ENCODE data around the gene UBXN10.

The UBXN10 gene

GRCh38 chr1:20185834-20186782 lies at the start of gene UBXN10, which contains the start of gene PLA2G2C:
TSS of gene UBXN10 (plus strand) at chr1:20186096. CDS start at chr1:20190562, 4,466 bp downstream.
TSS of gene PLA2G2C (minus strand) at chr1:20186518. CDS start at chr1:20177363, 9,155 bp downstream.
- Mint-ChIP-seq H3K4me3 (peak within 1 kb of the TSS; percentile 88), H3K27ac (peak within 1 kb of the TSS; percentile 84), H3K9me3 (no peaks in the 10 kb centered on the region), H3K36me3 (no peaks in the 10 kb centered on the region), H3K4me1 (peaks cover 52% of the 10 kb centered on the region), H3K27me3 (no peaks in the 10 kb centered on the region)

DNA sequence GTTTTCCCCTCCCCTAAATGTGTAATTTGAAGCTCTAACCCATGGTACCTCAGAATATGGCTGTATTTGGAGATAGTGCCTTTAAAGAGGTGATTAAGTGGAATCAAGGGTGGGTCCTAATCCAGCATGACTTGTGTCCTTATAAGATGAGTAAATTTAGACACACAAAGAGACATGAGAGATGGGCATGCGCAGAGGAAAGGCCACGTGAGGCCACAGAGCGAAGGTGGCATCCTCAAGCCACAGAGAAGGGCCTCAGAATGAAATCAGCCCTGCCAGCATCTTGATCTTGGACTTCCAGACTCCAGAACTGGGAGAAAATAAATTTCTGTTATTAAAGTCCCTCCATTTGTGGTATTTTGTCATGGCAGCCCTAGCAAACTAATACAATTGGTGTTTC lies 49.6 kb upstream of the UBXN10 start:
- Mint-ChIP-seq H3K4me3 (no peak overlapping the region), H3K27me3 (peaks cover 17% of the 10 kb centered on the region)

DNA sequence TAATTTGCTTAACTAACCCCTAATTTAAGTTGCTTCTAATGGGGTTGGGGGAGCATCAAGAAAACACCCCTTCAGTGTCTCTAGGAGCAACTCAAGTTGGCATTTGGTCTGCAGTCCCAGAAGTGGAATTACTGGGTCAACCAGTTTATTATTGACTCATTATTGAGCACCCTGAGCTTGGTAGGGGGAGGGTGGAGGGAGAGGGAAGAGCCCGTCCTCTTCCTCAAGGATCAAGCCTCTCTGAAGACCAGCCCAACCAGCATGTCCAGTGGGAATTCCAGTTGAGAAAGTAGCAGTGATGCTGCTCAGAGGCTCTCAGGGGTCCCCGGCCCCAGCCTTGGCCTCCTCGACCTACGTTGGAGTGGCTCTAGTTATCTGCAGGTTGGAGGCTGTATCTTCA lies 48.8 kb upstream of the UBXN10 start:
- H3K27me3 Mint-ChIP-seq = peaks cover 17% of the 10 kb centered on the region
- H3K27ac Mint-ChIP-seq = no peak overlapping the region
- H3K36me3 Mint-ChIP-seq = no peaks in the 10 kb centered on the region
- no peaks in the 10 kb centered on the region for H3K4me1 Mint-ChIP-seq
- no peaks in the 10 kb centered on the region for H3K9me3 Mint-ChIP-seq
- H3K4me3 Mint-ChIP-seq = no peak overlapping the region

More for the DNA sequence above, 49.6 kb upstream of the UBXN10 start:
- no peaks in the 10 kb centered on the region for H3K9me3 Mint-ChIP-seq
- no peak overlapping the region for H3K27ac Mint-ChIP-seq
- H3K4me1 Mint-ChIP-seq = no peaks in the 10 kb centered on the region
- no peaks in the 10 kb centered on the region for H3K36me3 Mint-ChIP-seq

DNA sequence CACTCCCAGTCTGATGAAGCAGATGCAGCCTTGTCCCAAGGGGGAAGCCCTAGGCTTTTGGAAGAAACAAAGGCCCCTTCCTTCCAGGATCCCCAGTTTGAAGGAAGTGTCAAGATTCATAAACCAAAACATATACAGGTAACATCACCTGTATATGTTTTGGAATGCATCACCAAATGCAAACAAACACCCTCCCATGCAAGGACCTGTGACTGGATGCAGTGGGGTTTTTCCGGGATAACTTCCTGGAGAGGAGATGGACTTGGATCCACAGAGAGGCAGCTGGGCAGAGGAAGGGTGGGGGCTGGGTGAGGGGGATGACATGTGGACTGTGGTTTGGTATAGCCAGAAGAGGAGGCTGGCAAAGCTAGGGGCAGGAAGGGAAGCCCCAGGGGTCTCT lies 48.3 kb upstream of the UBXN10 start:
- no peaks in the 10 kb centered on the region for H3K36me3 Mint-ChIP-seq
- no peak overlapping the region for H3K27ac Mint-ChIP-seq
- H3K27me3 Mint-ChIP-seq = peaks cover 17% of the 10 kb centered on the region
- H3K4me3 Mint-ChIP-seq = no peak overlapping the region
- H3K9me3 Mint-ChIP-seq = no peaks in the 10 kb centered on the region
- no peaks in the 10 kb centered on the region for H3K4me1 Mint-ChIP-seq

GRCh38 chr1:20138346-20138745 lies 47.5 kb upstream of the UBXN10 start:
- Mint-ChIP-seq H3K9me3 (no peaks in the 10 kb centered on the region), H3K4me3 (no peak overlapping the region), H3K36me3 (no peaks in the 10 kb centered on the region), H3K27ac (no peak overlapping the region), H3K27me3 (peaks cover 14% of the 10 kb centered on the region), H3K4me1 (no peaks in the 10 kb centered on the region)

- H3K36me3 Mint-ChIP-seq = no peaks in the 10 kb centered on the region
- no peaks in the 10 kb centered on the region for H3K4me1 Mint-ChIP-seq
- no peaks in the 10 kb centered on the region for H3K9me3 Mint-ChIP-seq
- H3K27me3 Mint-ChIP-seq = peaks cover 11% of the 10 kb centered on the region
- H3K4me3 Mint-ChIP-seq = no peak within 1 kb of the TSS
- no peak within 1 kb of the TSS for H3K27ac Mint-ChIP-seq
Observed at GRCh38 chr1:20138961-20139550, 46.8 kb upstream of the UBXN10 start, which contains the start of gene PLA2G2F. TSS of gene PLA2G2F (plus strand) at chr1:20139323. CDS start at chr1:20139428, 105 bp downstream.

GRCh38 chr1:20139776-20140612 lies 45.9 kb upstream of the UBXN10 start:
- Mint-ChIP-seq H3K4me1 (no peaks in the 10 kb centered on the region), H3K9me3 (no peaks in the 10 kb centered on the region), H3K36me3 (no peaks in the 10 kb centered on the region), H3K27ac (no peak overlapping the region), H3K27me3 (peaks cover 9% of the 10 kb centered on the region), H3K4me3 (no peak overlapping the region)

GRCh38 chr1:20141001-20141400 lies 44.9 kb upstream of the UBXN10 start:
- no peaks in the 10 kb centered on the region for H3K36me3 Mint-ChIP-seq
- H3K27ac Mint-ChIP-seq = no peak overlapping the region
- no peaks in the 10 kb centered on the region for H3K4me1 Mint-ChIP-seq
- peaks cover 7% of the 10 kb centered on the region for H3K27me3 Mint-ChIP-seq
- H3K9me3 Mint-ChIP-seq = no peaks in the 10 kb centered on the region
- H3K4me3 Mint-ChIP-seq = no peak overlapping the region

DNA sequence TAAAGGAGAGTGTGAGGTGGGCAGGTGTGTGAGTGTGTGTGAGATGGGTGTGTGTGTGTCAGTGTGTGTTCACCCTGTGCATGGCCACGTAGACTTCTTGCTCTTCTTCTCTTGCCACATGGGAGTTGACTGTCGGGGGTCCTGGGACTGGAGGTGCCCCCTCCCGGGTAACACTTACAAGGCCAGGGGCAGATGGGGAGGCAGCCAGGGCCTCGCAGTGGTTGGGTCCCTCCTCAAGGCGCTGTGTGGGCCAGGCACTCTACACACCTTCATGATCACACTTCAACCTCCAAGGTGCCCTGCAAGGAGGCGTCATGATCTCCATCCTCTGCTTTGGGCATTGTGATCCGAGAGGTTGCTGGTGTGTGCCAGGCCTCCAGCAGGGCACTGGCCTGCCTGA lies 44.4 kb upstream of the UBXN10 start:
- Mint-ChIP-seq H3K4me3 (no peak overlapping the region), H3K27me3 (peaks cover 5% of the 10 kb centered on the region), H3K9me3 (no peaks in the 10 kb centered on the region), H3K36me3 (no peaks in the 10 kb centered on the region), H3K4me1 (no peaks in the 10 kb centered on the region), H3K27ac (no peak overlapping the region)

GRCh38 chr1:20142001-20142710 lies 43.7 kb upstream of the UBXN10 start:
- Mint-ChIP-seq H3K27ac (no peak overlapping the region), H3K36me3 (no peaks in the 10 kb centered on the region), H3K4me3 (no peak overlapping the region), H3K9me3 (no peaks in the 10 kb centered on the region), H3K27me3 (peaks cover 5% of the 10 kb centered on the region), H3K4me1 (no peaks in the 10 kb centered on the region)

- H3K4me1 Mint-ChIP-seq = no peaks in the 10 kb centered on the region
- H3K4me3 Mint-ChIP-seq = no peak overlapping the region
- H3K36me3 Mint-ChIP-seq = no peaks in the 10 kb centered on the region
- H3K27me3 Mint-ChIP-seq = no peaks in the 10 kb centered on the region
- no peak overlapping the region for H3K27ac Mint-ChIP-seq
- H3K9me3 Mint-ChIP-seq = no peaks in the 10 kb centered on the region
Observed at GRCh38 chr1:20143318-20143717, 42.6 kb upstream of the UBXN10 start.

DNA sequence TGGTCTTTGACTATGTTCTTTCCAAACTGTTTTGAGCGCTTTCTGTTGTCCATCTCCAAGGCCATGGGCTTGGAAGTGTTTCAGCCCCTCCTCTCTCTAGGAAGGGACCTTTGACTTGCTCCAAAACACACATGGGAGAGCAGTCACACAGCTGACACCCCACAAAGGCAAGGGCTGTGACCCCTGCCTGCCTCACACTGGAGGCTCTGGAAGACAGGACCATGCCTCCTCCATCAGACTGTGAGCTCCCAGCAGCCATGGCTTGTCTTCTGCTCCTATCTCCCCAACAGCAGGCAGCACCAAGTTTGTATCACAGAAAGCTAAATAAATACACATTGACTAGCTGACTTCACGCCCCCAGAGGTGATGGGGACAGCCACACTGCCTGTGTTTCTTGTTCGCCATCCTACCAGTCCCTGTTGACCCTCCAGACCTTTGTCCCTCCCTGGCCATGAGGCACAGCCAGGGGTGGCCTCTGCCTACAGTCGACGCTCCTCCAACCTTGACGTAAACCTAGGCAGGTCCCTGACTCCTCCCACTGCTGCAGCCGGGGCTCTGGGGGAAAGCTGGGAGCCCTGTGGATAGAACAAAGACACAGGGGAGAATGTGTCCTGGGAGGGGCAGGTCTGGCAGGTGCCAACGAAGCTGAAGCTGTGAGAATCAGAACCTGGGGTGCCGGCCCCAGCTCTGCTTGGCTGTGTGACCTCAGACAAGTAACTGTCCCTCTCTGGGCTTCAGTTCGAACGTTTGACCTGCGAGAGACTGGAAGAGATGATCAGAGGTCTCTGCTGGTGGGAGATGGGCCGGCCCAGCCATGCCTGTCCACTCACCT lies 41.9 kb upstream of the UBXN10 start:
- Mint-ChIP-seq H3K27me3 (no peaks in the 10 kb centered on the region), H3K27ac (no peak overlapping the region), H3K4me3 (no peak overlapping the region), H3K36me3 (no peaks in the 10 kb centered on the region), H3K9me3 (no peaks in the 10 kb centered on the region), H3K4me1 (no peaks in the 10 kb centered on the region)

DNA sequence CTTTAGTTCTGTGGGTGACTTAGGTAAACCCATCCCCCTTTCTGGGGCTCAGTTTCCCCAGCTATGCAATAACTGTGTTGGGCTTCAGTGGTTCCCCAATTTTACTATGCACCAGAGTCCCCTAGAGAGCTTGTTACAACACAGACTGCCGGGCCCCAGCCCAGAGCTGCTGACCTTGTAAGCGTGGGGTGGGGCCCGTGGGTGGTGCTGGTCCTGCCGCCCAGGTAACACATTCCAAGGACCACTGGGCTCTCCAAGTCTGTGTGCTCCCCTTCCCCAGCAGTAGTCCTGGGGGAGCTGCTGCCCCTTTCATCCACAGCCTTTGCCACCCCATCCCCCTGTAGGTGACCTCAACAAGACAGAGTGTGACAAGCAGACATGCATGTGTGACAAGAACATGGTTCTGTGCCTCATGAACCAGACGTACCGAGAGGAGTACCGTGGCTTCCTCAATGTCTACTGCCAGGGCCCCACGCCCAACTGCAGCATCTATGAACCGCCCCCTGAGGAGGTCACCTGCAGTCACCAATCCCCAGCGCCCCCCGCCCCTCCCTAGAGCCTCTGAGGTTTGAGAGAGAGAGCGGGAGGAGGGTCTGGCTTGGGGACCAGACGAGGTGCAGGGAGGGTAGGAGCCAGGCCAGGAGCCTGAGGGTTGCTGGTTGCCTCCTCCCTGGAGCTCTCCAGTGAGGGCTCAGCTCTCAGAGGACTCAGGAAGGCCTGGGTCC lies 37.9 kb upstream of the UBXN10 start:
- Mint-ChIP-seq H3K27ac (no peak overlapping the region), H3K36me3 (no peaks in the 10 kb centered on the region), H3K9me3 (no peaks in the 10 kb centered on the region), H3K4me3 (no peak overlapping the region), H3K4me1 (peaks cover 4% of the 10 kb centered on the region), H3K27me3 (no peaks in the 10 kb centered on the region)
